ENCODE measurements around the gene PAXX.

DNA sequence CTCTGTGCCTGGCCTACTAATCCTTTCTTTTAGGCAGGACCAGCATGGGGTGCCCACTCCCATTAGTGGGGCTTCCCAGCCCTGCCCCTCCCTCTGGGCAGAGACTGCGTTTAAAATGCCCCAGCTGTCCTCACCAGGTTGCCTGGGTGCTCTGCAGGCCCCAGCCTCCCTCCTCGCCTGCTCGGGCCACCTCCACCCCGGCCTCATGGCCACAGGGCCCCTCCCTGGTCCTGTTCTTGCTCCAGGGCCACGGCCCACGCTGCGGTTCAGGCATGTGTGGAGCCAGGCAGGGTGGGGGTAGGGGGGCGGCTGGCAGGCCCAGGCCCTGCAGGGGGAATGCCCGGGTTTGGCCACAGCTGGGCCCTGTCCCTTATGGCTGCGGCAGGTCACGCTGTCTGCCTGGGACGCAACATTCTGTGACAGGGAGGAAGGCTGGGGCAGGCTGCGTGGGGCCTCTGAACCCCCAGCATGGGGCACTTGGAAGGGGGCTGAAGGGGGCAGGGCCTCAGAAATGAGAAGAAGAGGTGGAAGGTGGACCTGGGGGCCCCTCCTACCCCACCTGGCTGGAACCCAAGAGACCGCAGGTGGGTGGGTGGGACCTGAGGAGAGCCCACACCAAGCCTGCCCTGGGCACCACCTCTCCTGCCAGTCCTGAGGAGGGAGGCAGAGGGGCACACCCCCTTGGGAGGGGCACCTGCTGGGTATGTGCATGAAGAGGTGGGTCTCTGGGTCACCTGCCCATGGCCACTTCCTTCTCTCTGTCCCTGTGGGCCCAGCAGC is 40.5 kb upstream of the PAXX start, which contains the start of gene LCN12:
- TF ChIP-seq, protein P1, sequence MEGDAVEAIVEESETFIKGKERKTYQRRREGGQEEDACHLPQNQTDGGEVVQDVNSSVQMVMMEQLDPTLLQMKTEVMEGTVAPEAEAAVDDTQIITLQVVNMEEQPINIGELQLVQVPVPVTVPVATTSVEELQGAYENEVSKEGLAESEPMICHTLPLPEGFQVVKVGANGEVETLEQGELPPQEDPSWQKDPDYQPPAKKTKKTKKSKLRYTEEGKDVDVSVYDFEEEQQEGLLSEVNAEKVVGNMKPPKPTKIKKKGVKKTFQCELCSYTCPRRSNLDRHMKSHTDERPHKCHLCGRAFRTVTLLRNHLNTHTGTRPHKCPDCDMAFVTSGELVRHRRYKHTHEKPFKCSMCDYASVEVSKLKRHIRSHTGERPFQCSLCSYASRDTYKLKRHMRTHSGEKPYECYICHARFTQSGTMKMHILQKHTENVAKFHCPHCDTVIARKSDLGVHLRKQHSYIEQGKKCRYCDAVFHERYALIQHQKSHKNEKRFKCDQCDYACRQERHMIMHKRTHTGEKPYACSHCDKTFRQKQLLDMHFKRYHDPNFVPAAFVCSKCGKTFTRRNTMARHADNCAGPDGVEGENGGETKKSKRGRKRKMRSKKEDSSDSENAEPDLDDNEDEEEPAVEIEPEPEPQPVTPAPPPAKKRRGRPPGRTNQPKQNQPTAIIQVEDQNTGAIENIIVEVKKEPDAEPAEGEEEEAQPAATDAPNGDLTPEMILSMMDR (IDR thresholded peaks at IDR 0.05; ENCODE audit: borderline replicate concordance, extremely low read depth, low read length, poor library complexity, severe bottlenecking): no peak
- TF ChIP-seq EZH2 (IDR thresholded peaks at IDR 0.05; ENCODE audit: borderline replicate concordance, low read depth, low read length, severe bottlenecking): no peak
